Right atrium auricular region (tissue), 2 donors: ENCODE measurements around the gene DMBT1. TPM values are rescaled to one million over a fixed set of nuclear protein-coding genes. Genes with fewer than 3 reads are reported as not detected.

Source experiments
- DNase-seq: peaks from one replicate; pipeline ENCODE4 v3.0.0-alpha.2; 2019; ENCODE audit warnings: low spot score
- H3K27ac ChIP-seq, 2 donors: fragments of 200-600 bp; sonication (generic); 1 replicate in 1 of 2; 2 replicates in 1 of 2; pipeline ENCODE4 v1.5.1; 2016 to 2019
- H3K27me3 ChIP-seq, 2 donors: fragments of 200-600 bp; sonication (generic); one replicate each; pipeline versions ENCODE4 v1.5.1 to v1.6.0; 2017 to 2019
- H3K36me3 ChIP-seq: fragments of 200-600 bp; sonication (generic); one replicate; pipeline ENCODE4 v1.5.1; 2016
- H3K4me1 ChIP-seq, 2 donors: fragments of 200-600 bp; sonication (generic); one replicate each; pipeline versions ENCODE4 v1.5.1 to v1.6.0; 2017 to 2019
- H3K4me3 ChIP-seq, 2 donors: fragments of 200-600 bp; sonication (generic); 1 replicate in 1 of 2; 2 replicates in 1 of 2; pipeline ENCODE4 v1.5.1; 2017 to 2019; ENCODE audit warnings: mild to moderate bottlenecking in 1 of 2, moderate library complexity in 1 of 2
- H3K9me3 ChIP-seq, 2 donors: fragments of 200-600 bp; sonication (generic); one replicate each; pipeline ENCODE4 v1.5.1; 2019
- total RNA-seq, 2 donors: library from RNA; depleted of rRNA; stranded (reverse); fragments of >200 nt; gene quantifications; one replicate each; pipeline ENCODE4 v1.1.0, GENCODE V29; 2016
- TF ChIP-seq, protein P1 (sequence below), 2 donors: fragments of 200-600 bp; sonication (generic); IDR thresholded peaks; one replicate each; pipeline ENCODE4 v1.5.1; 2019; ENCODE audit warnings: antibody characterized with exemption in 2 of 2

The DMBT1 gene
- total RNA-seq, 2 donors from 2014 or later = 0.08 TPM; not detected in 1

DNA sequence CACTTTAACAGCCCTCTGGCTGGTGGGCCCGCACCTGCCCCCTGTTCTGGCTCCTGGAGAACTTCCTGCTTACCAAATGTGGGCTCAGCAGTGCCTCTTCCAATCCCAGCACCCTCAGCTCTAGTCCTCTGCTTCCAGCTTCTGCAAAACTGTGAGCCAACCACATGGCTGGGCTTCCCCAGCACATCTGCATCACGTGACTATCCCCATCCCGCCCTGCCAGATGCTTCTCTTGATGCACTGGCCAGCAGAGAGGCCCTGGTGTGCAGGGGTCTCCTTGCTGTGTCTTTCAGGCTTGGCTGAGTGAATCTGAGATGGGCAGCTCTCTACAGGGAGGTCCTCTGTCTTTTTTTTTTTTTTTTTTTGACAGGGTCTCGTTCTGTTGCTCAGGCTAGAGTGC, 43.8 kb upstream of the DMBT1 start:
- Histone ChIP-seq H3K4me1 (no peaks in the 10 kb centered on the region), H3K9me3 (no peaks in the 10 kb centered on the region), H3K27me3 (no peaks in the 10 kb centered on the region), H3K4me3 (no peak overlapping the region), H3K27ac (no peak overlapping the region), H3K36me3 (no peaks in the 10 kb centered on the region)
- TF ChIP-seq, protein P1, sequence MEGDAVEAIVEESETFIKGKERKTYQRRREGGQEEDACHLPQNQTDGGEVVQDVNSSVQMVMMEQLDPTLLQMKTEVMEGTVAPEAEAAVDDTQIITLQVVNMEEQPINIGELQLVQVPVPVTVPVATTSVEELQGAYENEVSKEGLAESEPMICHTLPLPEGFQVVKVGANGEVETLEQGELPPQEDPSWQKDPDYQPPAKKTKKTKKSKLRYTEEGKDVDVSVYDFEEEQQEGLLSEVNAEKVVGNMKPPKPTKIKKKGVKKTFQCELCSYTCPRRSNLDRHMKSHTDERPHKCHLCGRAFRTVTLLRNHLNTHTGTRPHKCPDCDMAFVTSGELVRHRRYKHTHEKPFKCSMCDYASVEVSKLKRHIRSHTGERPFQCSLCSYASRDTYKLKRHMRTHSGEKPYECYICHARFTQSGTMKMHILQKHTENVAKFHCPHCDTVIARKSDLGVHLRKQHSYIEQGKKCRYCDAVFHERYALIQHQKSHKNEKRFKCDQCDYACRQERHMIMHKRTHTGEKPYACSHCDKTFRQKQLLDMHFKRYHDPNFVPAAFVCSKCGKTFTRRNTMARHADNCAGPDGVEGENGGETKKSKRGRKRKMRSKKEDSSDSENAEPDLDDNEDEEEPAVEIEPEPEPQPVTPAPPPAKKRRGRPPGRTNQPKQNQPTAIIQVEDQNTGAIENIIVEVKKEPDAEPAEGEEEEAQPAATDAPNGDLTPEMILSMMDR (IDR thresholded peaks at IDR 0.05) = no peak
- DNase-seq = no peak

DNA sequence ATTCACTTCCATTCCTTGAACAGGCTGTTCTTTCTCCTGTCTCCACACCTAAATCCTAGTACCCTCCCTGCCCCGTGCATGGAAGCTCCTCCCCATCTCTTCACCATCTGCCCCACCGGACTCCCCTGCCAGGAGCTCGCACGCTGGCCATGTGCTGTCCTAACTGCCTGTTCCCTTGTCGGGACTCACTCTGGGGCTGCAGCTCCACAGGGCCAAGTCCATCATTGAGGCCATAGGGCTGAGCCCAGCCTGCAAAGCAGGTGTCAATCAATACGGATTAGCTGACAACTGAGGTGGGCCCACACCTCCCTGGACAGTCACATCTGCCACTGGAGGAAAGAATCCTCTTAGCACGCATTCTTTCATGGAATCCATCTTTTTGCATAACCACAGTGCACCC, 41.4 kb upstream of the DMBT1 start:
- Histone ChIP-seq H3K4me1 (no peaks in the 10 kb centered on the region), H3K9me3 (no peaks in the 10 kb centered on the region), H3K27ac (no peak overlapping the region), H3K27me3 (no peaks in the 10 kb centered on the region), H3K4me3 (no peak overlapping the region), H3K36me3 (no peaks in the 10 kb centered on the region)
- TF ChIP-seq, protein P1 (IDR thresholded peaks at IDR 0.05) = no peak
- DNase-seq = no peak

DNA sequence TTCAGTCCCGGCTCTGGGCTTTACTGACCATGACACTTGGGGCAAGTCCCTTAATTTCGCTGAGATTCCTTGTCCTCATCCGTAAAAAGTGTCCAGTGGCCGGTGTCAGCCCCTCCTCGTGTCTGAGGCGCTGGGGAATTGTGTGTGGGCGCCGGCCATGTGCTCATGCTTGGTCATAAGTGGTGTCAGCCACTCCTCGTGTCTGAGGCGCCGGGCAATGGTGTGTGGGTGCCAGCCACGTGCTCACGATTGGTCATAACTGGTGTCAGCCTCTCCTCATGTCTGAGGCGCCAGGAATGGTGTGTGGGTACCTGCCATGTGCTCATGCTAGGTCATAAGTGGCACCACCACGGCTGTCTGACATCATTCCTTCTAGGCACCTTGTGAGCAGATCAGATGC, 40.7 kb upstream of the DMBT1 start:
- TF ChIP-seq, protein P1 (IDR thresholded peaks at IDR 0.05) = no peak
- Histone ChIP-seq H3K27me3 (no peaks in the 10 kb centered on the region), H3K4me3 (no peak overlapping the region), H3K36me3 (no peaks in the 10 kb centered on the region), H3K27ac (no peak overlapping the region), H3K9me3 (no peaks in the 10 kb centered on the region), H3K4me1 (no peaks in the 10 kb centered on the region)
- no peak for DNase-seq

DNA sequence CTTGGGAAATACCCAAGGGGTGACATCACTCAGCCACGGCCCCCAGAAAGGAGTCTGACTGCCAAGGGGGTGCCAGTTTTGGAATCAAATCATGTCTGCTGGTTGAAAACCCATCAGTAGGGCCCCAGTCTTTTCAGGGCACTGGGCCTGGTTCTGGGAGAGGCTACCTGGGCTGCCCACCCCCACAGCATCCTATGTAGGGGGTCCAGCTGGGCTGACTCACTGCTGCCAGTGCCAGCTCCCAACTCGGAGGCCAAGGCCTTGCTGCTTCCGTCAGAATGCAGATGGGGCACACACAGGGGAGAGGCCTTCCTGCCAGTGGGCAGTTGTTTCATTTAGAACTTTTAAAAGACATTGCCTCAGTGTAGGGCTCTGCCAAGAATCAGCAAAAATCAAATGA, 39.5 kb upstream of the DMBT1 start:
- Histone ChIP-seq H3K36me3 (no peaks in the 10 kb centered on the region), H3K27ac (no peak overlapping the region), H3K4me1 (no peaks in the 10 kb centered on the region), H3K9me3 (no peaks in the 10 kb centered on the region), H3K27me3 (no peaks in the 10 kb centered on the region), H3K4me3 (no peak overlapping the region)
- no peak for DNase-seq
- TF ChIP-seq, protein P1 (IDR thresholded peaks at IDR 0.05) = no peak

DNA sequence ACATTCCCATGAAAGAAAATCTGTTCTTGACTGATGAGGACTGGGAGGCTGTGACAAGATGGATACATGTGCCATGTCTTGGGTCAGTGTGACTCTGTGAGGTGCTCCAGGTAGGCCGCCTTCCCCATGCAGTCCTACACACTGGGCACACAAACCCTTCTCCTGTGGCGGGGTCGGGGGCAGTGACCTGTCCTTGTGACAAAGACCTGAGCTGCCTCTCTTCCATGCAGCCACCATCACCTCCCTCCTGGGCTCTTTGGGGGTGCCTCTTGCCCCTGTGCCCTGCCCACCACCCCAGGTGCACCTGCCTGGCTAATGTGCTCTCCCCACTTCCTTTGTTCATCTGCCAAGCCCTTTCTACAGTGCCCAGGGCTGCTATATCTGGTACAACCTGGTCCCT, 35.7 kb upstream of the DMBT1 start:
- Histone ChIP-seq H3K9me3 (no peaks in the 10 kb centered on the region), H3K27ac (no peak overlapping the region), H3K27me3 (no peaks in the 10 kb centered on the region), H3K36me3 (no peaks in the 10 kb centered on the region), H3K4me1 (no peaks in the 10 kb centered on the region), H3K4me3 (no peak overlapping the region)
- TF ChIP-seq, protein P1 (IDR thresholded peaks at IDR 0.05) = no peak
- no peak for DNase-seq

DNA sequence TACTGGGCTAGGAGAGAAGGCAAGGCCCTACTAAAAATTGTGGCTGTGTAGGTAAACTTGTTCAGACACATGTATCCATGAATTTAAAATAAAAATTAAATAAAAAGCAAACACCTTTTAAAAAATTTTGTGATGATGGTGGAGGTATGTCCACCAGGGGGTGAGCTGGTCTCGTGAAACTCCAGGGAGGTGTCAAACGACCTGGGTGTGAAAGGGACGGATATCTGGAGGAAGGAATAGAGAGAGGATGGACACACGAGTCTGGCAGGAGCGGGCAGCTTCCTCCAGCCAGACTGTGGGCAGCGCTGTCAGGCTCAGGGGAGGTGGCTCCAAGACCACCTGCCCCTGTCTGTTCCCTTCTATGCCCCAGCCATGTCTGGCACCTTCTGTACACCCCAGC, 34.8 kb upstream of the DMBT1 start:
- H3K27me3 ChIP-seq = no peaks in the 10 kb centered on the region
- H3K27ac ChIP-seq = no peak overlapping the region
- no peak for DNase-seq
- H3K4me1 ChIP-seq = peaks cover 0 to 5% of the 10 kb centered on the region in 2 donors
- H3K4me3 ChIP-seq = no peak overlapping the region
- no peaks in the 10 kb centered on the region for H3K36me3 ChIP-seq
- TF ChIP-seq, protein P1 (IDR thresholded peaks at IDR 0.05) = peak in 1 of 2 donors; percentile 46
- no peaks in the 10 kb centered on the region for H3K9me3 ChIP-seq
